ENCODE measurements around the gene ELFN2.

The ELFN2 gene

DNA sequence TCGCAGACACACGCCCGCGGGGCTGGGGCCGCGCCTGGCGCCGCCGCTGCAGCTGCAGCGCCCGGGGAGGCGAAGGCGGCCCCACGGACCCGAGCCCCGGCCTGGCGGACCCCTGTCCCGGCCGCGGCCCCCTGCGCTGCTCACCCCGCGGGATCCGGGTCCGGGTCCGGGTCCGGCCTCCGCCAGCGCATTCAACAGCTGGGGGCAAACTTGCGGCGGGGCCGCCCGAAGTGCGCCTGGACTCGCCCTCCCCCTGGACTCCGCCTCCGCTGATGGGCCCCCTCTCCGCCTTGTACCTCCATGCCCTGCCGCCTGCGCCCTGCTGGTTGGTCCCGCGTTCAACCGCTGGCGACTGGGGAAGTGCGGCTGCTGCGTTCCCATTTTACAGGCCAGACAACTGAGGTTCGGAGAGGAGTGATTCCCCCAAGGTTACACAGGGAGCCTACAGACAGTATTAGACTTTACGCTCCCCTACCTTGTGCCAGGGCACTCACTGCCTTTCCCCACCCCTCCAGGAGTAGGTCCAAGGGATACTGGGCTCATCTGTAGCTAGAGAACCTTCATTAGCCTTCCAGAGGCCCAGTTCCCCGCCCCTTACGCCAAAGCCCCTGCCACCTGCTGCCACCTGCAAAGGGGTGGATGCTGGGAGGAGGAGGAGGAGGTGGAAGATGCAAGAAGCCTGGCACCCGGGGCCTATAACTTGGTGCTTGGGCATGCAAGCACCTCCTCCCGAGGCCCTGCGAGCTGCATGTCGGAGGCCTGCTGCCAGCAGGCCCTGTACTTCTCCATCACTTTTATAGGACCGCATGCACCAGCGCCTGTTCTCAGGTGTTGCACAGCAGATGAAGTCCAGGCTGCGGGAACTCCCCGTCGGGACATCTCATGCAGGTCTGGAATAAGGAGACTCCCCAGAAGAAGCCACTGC, 694 bp upstream of the ELFN2 start:
- no peak for DNase-seq (ENCODE audit: low read depth in 2 of 2)

DNA sequence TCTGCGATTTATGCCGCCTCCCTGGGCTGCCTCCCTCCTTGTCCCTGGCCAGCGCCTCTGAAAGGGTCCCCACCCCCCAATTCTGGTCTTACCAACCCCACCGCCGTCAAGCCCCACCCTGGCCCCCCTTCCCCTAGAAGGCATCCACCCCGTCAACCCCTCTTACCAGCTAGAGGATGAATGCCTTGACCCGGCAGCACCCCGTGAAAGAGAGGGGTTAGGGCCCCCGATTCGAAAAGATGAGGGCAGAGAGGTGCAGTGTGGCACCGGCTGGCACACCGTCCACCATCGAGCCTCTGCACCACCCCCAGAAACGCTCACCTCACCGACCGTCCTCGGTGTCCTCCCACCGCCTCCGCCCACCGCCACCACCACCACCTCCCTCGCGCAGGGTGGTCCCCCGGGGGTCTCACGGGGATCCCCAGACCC, 559 bp downstream of the ELFN2 start:
- no peak for DNase-seq (ENCODE audit: low read depth in 2 of 2)

DNA sequence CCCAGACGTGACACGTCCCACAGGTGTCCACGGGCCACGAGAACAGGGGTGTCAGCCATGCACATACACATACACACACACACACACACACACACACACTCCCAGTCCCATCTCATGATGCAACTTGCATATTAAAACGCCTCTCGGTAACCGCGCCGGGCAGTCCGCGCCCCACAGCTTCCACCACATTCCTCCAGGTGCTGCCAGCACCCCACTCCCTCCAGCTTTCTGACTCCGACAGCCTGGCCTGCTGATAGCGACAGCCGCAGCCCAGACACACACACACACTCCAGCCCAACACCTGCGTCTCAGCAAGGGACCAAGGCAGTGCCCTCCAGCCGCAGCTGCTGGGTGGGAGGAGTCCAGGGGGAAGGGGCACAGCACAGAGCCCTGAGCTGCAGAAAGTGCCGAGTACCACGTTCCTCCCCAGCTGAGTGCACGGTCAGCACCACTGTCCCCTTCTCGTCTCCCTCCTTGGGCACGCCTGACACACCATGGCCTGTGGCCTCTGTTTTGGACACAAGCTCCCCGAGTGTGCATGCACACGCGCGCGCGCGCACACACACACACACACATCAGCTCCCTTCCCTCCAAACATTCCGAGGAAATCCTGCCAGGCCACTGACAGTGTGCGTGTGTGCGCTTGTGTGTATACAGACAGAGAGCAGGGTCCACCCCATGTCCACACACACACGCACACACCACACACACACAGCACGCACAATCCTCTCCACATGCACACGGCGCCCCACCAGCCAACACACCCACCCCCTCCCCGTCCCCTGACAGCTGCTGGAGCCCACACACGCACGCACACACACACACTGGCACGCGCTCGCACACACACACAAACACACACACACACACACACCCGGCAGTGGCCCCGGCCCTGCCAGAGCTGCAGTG, 1.2 kb downstream of the ELFN2 start:
- DNase-seq (ENCODE audit: low read depth in 2 of 2), result no peak

DNA sequence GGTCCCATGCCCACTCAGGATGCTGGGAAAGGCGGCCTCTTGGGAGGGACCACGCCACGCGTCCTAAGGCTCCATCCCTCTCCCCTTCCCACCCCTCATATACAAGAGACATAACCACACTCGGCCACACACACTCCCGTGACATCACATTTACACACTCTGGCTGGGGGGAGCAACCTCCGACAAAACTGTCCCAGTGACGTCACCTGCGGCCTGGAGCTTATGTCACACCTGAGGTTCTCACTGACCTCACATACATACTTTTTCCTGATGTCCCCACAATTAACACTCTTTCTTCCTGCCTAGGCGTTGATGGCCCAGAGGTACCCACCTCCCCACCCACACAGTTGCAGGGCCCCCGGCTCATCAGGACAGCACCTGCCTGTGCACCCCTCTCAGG, 1.9 kb downstream of the ELFN2 start:
- no peak for DNase-seq (ENCODE audit: low read depth in 2 of 2)

DNA sequence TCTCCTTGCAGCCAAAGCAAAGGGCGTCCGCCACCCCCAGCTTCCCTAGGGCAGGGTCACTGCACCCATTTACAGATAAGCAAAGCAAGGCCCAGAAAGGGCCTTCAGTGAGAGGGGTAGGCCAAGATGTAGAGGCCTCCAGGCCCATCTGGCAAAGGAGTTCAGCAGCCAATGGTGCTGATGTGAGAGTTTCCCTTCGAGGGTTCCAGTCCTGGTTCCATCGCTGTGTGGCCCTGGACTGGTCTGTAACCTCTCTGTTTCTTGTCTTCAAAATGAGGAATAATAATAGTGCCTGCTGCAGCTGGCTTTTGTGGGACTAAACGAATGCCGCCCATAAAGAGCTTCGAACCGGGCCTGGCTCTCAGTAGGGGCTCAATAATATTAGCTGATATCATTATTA, 4.0 kb downstream of the ELFN2 start:
- no peak for DNase-seq (ENCODE audit: low read depth in 2 of 2)

DNA sequence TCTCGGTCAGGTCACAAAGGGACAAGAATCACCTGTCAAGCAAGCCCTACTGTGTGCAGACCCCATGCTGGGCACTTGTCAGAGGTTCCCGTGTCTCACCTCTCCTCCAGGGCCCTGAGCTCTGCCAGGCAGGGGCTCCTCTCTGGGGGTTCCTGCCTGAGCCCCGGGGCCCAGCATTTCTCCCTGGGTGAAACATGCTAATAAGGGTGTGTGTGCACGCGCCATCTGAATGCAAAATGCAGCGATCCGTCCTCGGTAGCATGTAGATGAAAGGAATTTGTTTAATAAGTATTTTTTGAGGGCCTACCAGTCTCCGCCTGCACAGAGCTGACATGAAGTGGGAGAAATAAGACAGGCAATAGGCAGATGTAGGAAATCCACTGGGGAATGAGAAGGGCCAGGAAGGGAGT, 5.8 kb downstream of the ELFN2 start:
- no peak for DNase-seq (ENCODE audit: low read depth in 2 of 2)

DNA sequence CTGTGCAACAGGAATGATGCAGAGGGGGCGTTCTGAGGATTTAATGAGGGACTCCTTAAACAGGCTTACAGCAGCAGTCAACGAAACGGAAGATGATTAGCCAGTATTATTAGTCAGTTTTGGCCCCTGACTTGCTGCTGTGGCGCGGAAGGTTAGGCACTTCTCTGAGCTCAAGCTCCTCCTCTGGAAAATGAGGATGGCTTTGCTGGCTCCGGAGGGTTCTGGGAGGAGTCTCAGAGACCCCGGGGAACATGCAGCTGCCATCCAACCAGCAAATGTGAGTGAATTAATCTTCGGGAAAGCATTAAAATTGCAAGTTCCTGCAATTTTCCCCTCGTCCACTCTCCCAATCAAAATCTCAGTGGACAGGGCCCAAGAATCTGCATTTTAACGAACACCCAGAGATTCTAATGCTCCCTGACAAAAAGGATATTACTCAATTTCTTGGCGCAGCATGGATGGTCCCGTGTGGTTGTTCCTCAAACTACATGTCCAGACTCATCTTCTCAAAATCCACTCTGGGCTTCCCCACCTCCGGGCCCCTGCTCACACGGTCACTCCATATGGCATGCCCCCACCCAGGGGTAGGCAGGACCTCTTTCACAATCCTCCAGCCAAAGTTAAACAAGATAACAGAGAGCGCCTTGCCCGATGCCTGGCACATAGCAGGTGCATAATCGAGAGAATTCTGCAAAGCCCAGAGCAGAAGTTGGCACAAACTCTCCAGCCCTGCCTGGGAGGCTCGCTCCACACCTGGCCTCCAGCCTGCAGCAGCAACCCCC, 6.4 kb downstream of the ELFN2 start:
- DNase-seq (ENCODE audit: low read depth in 2 of 2), result no peak

DNA sequence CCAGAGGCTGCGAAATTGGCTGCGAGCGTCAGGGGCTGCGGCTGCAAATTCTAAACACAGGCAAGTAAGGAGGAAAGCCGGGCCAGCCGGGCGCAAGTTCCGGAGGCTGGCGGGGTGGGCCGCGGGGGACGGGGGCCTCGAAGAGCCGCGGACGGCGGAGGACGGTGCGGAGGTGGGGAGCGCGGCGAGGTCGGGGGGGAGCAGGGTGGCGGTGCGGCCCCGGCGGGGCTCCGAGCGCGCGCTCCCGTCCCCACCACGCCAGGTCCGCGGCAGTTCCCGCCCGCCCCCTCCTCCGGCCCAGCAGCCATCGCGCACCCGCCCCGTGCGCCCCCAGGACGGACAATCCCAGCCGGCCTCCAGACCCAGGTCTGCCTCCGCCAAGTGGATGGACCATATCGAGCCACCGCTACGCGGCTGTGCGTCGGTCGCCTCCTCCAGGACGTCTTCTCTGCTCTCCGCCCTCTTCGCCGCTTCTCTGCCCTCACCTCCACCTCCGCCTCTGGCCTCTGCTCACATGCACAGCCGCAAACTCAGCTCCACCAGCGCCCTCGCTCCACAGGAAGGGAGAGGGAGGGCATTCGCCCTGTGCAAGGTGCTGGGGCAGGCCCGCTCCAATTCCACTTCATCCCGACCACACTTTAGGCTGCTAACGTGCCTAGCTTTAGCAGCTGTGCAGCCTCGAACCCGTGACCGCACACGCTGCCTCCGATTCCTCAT, 7.2 kb downstream of the ELFN2 start:
- no peak for DNase-seq (ENCODE audit: low read depth in 2 of 2)

DNA sequence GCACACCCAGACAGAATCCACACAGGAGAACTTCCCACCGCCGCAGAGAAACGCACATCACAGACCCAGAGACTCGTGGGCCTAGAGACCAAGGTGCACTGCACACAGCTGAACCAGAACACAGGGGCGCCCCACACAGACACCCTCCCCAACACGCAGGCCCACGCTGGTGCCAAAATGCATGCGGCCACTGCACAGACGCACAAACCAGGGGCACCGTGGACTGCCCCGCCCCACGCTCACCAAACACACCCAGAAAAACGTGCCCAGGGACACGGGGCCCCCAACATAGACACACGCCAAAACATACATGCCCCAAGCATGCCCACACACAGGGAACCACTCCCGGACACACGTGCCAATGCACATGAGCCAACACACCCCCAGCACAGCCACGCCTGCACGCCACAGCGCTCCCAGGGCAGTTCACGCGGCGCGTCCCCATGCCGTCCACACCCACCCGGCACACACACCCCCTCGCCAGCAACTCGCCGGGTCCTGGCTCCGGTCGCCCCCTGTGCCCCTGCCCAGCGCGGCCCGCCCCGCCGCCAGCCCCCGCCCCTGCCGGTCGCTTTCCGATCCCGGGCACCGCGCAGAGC, 7.8 kb downstream of the ELFN2 start:
- no peak for DNase-seq (ENCODE audit: low read depth in 2 of 2)

DNA sequence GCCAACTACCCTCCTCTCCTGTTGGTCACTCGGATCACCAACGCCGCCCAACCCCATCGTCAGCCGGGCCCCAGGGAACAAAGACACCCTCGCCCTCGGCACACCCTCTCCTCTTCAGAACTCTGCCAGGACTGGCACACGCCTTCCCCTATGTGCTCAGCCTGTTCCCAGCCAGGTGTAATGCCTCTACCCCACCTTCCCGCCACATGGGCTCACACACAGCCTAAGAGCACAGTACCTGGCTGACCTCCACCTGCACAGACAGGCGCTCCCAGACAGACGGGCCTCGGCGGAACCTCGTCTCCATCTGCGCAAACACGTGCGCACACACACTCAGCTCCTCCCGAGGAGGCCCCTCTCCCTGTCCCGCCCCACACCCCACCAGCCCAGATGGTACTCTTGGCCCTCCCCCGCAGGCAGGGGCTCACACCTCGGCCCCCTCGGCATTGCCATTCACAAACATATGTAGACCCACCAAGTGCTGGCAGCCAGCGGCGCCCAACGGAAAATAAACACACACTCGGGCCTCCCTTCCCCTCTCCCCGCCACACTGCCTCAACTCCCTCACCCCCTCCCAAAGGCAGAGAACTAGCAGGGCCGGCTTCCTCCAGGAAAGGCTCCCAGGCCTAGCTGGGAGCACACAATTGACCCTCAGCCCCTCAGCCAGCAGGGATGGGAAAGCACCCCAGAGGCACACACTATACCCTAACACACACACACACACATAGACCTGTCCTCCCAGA, 8.5 kb downstream of the ELFN2 start:
- no peak for DNase-seq (ENCODE audit: low read depth in 2 of 2)

DNA sequence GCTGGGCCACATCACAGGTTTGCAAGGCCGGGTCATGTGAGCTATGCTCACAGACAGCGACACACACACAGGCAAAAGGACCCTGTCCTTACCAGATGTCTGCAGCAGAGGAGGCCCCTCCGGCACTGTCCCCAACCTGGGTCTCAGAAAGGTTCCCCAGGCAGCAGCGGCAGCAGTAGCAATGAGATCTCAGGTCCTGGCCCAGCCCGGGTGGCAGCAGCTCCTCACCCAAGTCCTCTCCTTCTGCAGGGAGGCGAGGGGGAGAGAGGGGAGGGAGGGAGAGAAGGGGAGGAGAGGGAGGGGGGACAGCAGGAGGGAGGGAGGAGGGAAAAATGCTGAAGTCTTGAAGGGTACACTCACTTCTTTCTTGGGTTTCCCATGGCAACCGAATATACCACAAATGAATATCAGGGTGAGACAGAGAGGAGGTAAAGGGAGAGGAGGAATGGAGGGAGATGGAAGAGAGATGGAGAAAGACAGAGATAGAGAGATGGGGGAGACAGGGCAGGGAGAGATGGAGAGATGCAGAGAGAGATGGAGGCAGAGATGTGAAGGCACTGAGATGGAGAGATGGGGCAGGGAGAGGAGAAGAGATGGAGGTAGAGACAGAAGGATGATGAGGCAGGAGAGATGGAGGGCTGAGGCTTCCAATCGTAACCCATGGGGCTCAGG, 9.5 kb downstream of the ELFN2 start:
- no peak for DNase-seq (ENCODE audit: low read depth in 2 of 2)

DNA sequence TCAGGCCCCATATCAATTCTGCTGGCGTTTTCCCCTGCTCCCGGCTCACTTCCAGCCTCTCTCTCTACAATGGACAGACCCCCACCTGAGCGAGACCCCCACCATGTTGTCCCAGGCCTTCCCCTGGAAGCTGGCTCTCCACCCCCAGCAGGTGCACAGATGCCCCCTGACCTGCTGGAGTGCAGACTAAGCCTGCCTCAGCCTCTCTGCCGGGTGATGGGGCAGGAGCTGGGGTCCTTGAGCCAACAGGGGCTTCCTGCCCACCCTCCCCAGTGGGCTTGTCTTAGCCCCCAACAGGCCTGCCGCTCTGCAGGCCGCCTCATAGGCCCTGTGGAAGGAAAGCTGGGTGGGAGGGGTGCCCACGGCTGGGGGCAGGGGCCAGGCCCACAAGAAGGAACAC, 10.0 kb downstream of the ELFN2 start:
- DNase-seq (ENCODE audit: low read depth in 2 of 2), result no peak

DNA sequence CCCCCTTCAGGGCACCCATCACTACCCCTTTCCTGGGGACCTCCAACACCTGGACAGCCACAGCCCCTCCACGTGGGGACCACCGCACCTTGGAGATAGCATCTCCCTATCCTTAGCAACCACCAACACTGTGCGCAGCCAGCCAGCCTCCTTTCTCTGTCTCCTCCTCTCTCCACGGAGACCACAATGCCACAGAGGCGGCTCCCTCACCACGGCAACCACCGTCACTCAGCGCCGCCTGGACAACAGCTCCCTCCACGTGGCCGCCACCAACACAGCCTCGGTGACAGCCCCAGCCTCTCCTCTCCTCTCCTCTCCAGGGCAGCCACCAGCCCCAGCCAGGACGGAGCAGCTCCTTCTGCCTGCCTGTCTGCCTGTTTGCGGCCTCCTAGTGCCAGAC, 10.5 kb downstream of the ELFN2 start:
- no peak for DNase-seq (ENCODE audit: low read depth in 2 of 2)

DNA sequence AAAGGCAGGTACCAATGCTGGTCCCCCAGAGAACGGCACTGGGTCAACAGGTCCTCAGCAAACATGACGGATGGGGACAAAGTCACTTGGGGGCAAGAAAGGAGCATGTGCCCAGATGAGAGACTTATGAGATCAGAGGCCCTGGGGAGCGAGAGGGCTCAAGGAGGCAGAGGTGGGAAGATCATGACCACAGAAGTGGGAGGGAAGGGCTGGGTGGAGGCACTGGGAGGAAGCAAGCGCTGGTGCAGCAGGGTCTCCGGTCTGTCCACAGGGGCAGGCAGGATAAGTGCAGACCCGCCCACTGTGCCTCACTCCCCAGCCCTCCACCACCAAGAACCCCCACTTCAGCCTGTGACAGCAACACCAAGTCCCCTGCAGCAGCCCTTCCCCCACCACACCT, 10.9 kb downstream of the ELFN2 start:
- no peak for DNase-seq (ENCODE audit: low read depth in 2 of 2)

DNA sequence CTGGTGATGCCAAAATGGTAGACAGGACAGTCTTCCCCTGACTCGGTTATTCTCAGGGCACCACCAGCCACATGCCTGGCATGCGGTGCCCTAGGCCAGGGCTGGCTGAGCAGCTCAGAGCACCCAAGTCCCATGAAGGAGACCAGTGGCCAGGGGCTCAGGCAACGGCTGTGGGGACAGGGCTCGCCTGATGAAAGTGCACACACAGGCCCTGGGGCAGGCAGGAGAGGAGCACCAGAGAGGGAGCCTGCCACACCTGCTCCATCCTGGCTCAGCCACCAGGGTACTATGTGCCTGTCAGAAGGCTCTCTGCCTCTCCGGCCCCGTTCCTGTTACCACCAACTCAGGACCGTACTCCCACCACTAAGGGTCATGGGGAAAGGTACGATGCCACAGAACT, 12.1 kb downstream of the ELFN2 start:
- DNase-seq (ENCODE audit: low read depth in 2 of 2), result no peak

DNA sequence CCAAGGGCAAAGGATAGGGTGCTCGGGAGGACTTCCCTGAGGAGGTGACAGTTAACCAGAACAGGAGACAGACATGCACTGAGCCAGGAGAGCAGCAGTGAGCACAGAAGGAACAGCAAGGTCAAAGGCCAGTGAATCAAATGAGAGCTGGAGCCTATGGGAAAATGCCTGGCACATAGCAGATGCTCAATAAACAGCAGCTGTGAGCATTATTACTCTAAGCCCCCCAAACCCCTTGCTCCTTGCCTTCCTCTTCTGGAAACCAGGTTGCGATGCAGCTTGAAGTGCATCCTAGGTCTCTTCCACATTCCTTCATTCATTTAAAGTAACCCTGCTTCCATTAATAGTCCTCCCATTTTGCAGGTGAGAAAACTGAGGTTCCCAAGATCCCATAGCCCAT, 13.0 kb downstream of the ELFN2 start:
- no peak for DNase-seq (ENCODE audit: low read depth in 2 of 2)

DNA sequence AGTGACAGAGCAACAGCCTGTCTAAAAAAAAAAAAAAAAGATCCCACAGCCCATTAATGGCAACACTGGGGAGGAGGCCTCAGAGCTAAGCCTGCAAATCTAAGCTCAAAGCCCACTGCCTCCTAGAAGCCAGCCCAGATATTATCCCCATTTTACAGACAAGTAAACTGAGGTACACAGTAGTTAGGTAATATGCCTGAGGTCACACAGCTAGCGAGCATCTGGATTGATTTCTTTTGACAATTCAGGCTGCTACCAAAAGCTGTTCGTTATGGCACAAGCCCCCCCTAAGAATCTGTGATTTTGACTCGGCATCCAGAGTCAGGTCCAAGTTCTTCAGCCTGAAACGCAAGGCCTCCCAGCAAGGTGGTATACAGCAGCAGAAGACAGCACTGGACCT, 13.7 kb downstream of the ELFN2 start:
- DNase-seq (ENCODE audit: low read depth in 2 of 2), result no peak

DNA sequence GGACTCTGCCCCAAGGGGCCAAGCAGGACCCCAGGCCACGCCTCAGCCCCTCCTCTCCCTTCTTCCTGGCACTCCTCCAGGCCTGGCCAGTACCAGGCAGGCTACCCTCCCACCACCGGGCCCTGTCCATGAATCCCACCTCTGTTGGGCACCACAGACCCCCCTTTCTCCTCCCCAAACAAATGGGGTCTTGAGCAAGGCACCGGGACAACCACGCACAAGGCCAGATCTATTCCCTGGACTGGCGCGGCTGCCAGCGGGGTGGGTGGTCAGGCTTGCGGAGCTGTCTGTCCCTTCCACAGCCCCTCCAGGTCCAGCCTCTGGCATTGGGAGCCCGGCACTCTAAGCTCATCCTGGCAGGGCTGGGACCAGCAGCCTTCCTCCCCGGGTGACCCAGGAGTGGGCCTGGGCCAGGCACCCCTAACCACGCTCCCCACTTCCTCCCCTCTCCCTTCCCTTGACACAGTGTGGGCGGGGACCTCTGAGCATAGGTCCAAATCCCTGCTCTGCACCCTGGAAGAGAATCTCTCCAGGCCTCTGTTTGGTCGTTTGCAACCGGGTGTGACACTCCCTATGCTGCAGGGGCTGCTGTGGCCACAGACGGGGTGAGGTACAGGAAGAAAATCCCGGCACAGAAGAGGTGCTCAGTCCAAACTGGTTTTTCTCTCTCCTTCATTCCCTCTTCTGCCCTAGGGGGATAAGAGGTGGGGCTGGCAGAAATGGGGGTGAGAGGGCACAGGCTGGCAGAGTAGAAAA, 14.6 kb downstream of the ELFN2 start:
- no peak for DNase-seq (ENCODE audit: low read depth in 2 of 2)

DNA sequence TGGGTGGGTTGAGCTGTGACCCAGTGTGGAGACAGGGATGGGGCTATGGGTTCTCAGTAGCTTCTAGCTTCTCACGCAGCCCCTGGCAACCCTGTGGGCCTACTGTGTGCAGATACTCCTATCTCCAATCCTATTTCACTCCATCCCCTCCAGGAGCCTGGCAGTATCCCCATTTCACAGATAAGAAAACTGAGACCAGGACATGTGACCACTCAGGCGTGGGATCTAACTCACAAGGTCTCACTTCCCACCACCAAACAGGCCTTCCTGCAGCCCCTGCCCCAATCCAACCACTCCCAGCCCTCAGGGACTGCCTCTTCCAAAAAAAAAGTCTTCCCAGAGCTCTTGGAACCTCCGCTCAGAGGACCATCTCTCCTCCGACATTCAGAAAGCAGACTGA, 15.6 kb downstream of the ELFN2 start:
- DNase-seq (ENCODE audit: low read depth in 2 of 2), result no peak

Data from stimulated activated CD4-positive, alpha-beta T cell treated with anti-CD3 and anti-CD28 coated beads, Interleukin-1b, Interleukin-23, amount 100 ng/mL, for 1 hour (primary cell).